ENCODE data around the gene PACRG.

Gene PACRG

DNA sequence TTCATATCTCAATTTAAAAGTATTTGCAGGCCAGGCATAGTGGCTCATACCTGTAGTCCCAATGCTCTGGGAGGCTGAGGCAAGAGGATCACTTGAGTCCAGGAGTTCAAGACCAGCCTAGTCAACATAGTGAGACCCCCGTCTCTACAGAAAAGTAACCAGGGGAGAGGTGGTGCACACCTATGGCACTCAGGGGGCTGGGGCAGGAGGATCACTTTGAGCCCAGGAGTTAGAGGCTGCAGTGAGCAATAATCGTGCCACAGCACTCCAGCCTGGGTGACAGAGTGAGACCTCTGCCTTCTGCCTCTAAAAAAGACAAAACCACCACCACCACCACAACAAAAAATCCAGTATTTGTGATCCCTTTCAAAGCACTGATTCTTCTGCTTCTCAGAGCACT is 501.3 kb downstream of the PACRG start:
- Histone ChIP-seq H2BK5ac (ENCODE audit: low read depth, low read length, poor library complexity) (no peak overlapping the region), H3K9me3 (ENCODE audit: insufficient read depth, low read depth, low read length) (no peaks in the 10 kb centered on the region), H3K18ac (ENCODE audit: low read length) (no peak overlapping the region), H3K4me2 (ENCODE audit: low read length) (no peak overlapping the region), H4K8ac (ENCODE audit: low read depth, low read length) (no peak overlapping the region), H3K4me1 (ENCODE audit: control insufficient read depth in 1 of 2, insufficient read depth in 2 of 2, low read length in 2 of 2) (no peaks in the 10 kb centered on the region), H4K91ac (ENCODE audit: low read depth, low read length) (no peak overlapping the region), H3K36me3 (ENCODE audit: control insufficient read depth in 1 of 2, insufficient read depth in 2 of 2, low read length in 2 of 2) (no peaks in the 10 kb centered on the region), H4K12ac (ENCODE audit: low read depth, low read length) (no peak overlapping the region), H2BK120ac (ENCODE audit: insufficient read depth, low read length, poor library complexity) (no peak overlapping the region), H3K9ac (ENCODE audit: low read length) (no peak overlapping the region), H3K23ac (ENCODE audit: low read length) (no peak overlapping the region), H3K27me3 (ENCODE audit: insufficient read depth, low read length) (no peaks in the 10 kb centered on the region), H3K27ac (ENCODE audit: low read depth, low read length) (no peak overlapping the region), H3K79me2 (ENCODE audit: control insufficient read depth, insufficient read depth, low read length, poor library complexity) (no peaks in the 10 kb centered on the region), H3K4me3 (ENCODE audit: low read depth, low read length) (no peak overlapping the region), H2AFZ (ENCODE audit: insufficient read depth, low read length, poor library complexity) (no peak overlapping the region), H3K4ac (ENCODE audit: low read depth, low read length) (no peak overlapping the region), H2AK5ac (ENCODE audit: low read length) (no peak overlapping the region), H3K14ac (ENCODE audit: low read length) (no peak overlapping the region), H2BK12ac (ENCODE audit: low read length) (no peak overlapping the region), H3K79me1 (ENCODE audit: low read length) (no peaks in the 10 kb centered on the region)
- WGBS (ENCODE audit: extremely low coverage, insufficient coverage, insufficient read length), result no CpG with 5 or more reads among the region's 2 CpGs
- no peak for DNase-seq

DNA sequence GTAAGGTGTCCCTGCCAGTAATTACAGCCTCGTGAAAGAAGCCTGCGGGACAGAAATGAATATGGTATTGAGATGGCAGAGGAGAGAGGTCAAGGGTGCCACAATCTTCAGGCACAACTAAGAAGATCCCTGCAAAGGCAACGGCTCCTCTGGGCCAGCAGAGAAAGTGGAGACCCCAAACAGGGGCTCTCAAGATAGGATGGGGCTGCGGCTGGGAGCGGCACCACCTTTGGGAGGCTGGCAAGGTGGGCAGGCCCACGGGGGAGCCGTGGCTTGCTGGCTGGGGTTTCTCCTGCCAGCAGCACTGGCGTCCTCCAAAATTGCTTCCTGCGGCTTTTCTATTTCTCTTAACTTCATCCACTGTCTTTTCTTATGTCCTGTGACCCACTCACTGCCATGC is 503.1 kb downstream of the PACRG start:
- Histone ChIP-seq H2BK5ac (ENCODE audit: low read depth, low read length, poor library complexity) (no peak overlapping the region), H3K9me3 (ENCODE audit: insufficient read depth, low read depth, low read length) (no peaks in the 10 kb centered on the region), H3K4me3 (ENCODE audit: low read depth, low read length) (no peak overlapping the region), H3K9ac (ENCODE audit: low read length) (no peak overlapping the region), H2BK12ac (ENCODE audit: low read length) (no peak overlapping the region), H4K91ac (ENCODE audit: low read depth, low read length) (no peak overlapping the region), H3K27me3 (ENCODE audit: insufficient read depth, low read length) (no peaks in the 10 kb centered on the region), H4K8ac (ENCODE audit: low read depth, low read length) (no peak overlapping the region), H3K79me2 (ENCODE audit: control insufficient read depth, insufficient read depth, low read length, poor library complexity) (no peaks in the 10 kb centered on the region), H3K23ac (ENCODE audit: low read length) (no peak overlapping the region), H2BK120ac (ENCODE audit: insufficient read depth, low read length, poor library complexity) (no peak overlapping the region), H3K4me2 (ENCODE audit: low read length) (no peak overlapping the region), H3K36me3 (ENCODE audit: control insufficient read depth in 1 of 2, insufficient read depth in 2 of 2, low read length in 2 of 2) (no peaks in the 10 kb centered on the region), H4K12ac (ENCODE audit: low read depth, low read length) (no peak overlapping the region), H2AK5ac (ENCODE audit: low read length) (no peak overlapping the region), H2AFZ (ENCODE audit: insufficient read depth, low read length, poor library complexity) (no peak overlapping the region), H3K4me1 (ENCODE audit: control insufficient read depth in 1 of 2, insufficient read depth in 2 of 2, low read length in 2 of 2) (no peaks in the 10 kb centered on the region), H3K4ac (ENCODE audit: low read depth, low read length) (no peak overlapping the region), H3K14ac (ENCODE audit: low read length) (no peak overlapping the region), H3K27ac (ENCODE audit: low read depth, low read length) (no peak overlapping the region), H3K79me1 (ENCODE audit: low read length) (no peaks in the 10 kb centered on the region), H3K18ac (ENCODE audit: low read length) (no peak overlapping the region)
- no CpG with 5 or more reads among the region's 9 CpGs for WGBS (ENCODE audit: extremely low coverage, insufficient coverage, insufficient read length)
- no peak for DNase-seq

DNA sequence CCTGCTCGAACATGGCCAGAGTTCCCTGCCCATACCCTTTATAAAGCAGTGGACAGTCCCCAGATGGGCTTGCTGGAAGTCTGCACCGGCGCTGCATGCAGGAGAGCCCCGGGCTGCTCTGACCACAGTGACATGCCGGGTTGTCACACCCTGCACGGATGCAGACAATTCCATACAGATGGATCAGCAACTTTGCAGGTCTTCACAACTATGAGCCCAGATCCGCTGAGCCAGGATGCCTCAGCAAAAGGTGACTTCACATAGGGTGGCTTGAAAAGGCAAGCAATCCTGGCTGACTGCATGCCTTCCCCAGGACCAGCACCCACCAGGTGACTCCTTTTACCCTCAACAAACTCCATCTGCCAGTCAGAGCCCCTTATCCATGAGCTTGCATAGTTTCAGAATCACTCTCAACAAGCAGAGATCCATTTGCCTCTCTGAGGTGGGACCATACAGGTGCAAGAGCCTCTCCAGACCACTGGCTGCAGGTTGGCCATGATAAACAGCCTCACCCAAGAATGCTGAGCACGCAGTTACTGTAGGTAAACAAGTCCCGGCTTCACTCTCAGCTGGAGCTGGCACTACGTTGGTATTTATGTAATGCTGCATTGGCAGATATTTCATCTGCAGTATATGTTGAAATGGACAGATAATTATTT is 503.7 kb downstream of the PACRG start:
- no peak overlapping the region for H3K14ac ChIP-seq (ENCODE audit: low read length)
- no peaks in the 10 kb centered on the region for H3K4me1 ChIP-seq (ENCODE audit: control insufficient read depth in 1 of 2, insufficient read depth in 2 of 2, low read length in 2 of 2)
- no peak overlapping the region for H3K4me2 ChIP-seq (ENCODE audit: low read length)
- H4K91ac ChIP-seq (ENCODE audit: low read depth, low read length), result no peak overlapping the region
- no peaks in the 10 kb centered on the region for H3K79me1 ChIP-seq (ENCODE audit: low read length)
- no peak overlapping the region for H2AFZ ChIP-seq (ENCODE audit: insufficient read depth, low read length, poor library complexity)
- no peak overlapping the region for H2BK12ac ChIP-seq (ENCODE audit: low read length)
- no peak overlapping the region for H3K27ac ChIP-seq (ENCODE audit: low read depth, low read length)
- H3K79me2 ChIP-seq (ENCODE audit: control insufficient read depth, insufficient read depth, low read length, poor library complexity), result no peaks in the 10 kb centered on the region
- no peak overlapping the region for H3K4me3 ChIP-seq (ENCODE audit: low read depth, low read length)
- no peak overlapping the region for H4K8ac ChIP-seq (ENCODE audit: low read depth, low read length)
- no peaks in the 10 kb centered on the region for H3K36me3 ChIP-seq (ENCODE audit: control insufficient read depth in 1 of 2, insufficient read depth in 2 of 2, low read length in 2 of 2)
- H3K18ac ChIP-seq (ENCODE audit: low read length), result no peak overlapping the region
- H2BK120ac ChIP-seq (ENCODE audit: insufficient read depth, low read length, poor library complexity), result no peak overlapping the region
- H3K9ac ChIP-seq (ENCODE audit: low read length), result no peak overlapping the region
- H4K12ac ChIP-seq (ENCODE audit: low read depth, low read length), result no peak overlapping the region
- no peak overlapping the region for H2BK5ac ChIP-seq (ENCODE audit: low read depth, low read length, poor library complexity)
- no peak overlapping the region for H3K23ac ChIP-seq (ENCODE audit: low read length)
- no peak overlapping the region for H3K4ac ChIP-seq (ENCODE audit: low read depth, low read length)
- WGBS (ENCODE audit: extremely low coverage, insufficient coverage, insufficient read length), result no CpG with 5 or more reads among the region's 10 CpGs
- peak; percentile 87 to 94 for DNase-seq
- no peak overlapping the region for H2AK5ac ChIP-seq (ENCODE audit: low read length)
- no peaks in the 10 kb centered on the region for H3K9me3 ChIP-seq (ENCODE audit: insufficient read depth, low read depth, low read length)
- H3K27me3 ChIP-seq (ENCODE audit: insufficient read depth, low read length), result no peaks in the 10 kb centered on the region

DNA sequence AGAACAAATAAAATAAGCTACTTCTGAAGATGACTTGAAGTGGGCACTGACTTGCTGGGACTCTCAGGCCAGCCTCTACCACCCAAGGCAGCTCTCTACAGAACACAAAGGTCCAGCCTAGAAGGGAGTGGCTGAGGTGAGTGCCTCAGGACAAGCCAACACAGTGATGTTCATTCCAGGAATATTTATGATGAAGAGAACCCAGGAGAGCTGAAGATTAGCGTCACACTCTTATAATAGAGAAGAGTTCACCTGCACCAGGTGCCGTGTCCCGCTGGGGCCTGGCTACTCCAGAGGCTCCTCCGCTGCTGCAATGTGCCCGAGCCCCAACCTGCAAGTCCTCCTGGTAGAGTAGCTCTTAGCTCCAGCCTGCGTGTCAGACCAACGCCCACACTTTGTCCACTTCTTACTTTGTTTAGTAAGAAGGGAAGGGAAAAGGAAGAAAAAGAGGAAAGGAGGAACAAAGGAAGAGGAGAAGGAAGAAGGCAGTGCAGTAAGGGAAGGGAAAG is 504.3 kb downstream of the PACRG start:
- no peaks in the 10 kb centered on the region for H3K4me1 ChIP-seq (ENCODE audit: control insufficient read depth in 1 of 2, insufficient read depth in 2 of 2, low read length in 2 of 2)
- H3K79me2 ChIP-seq (ENCODE audit: control insufficient read depth, insufficient read depth, low read length, poor library complexity), result no peaks in the 10 kb centered on the region
- no peak overlapping the region for H4K91ac ChIP-seq (ENCODE audit: low read depth, low read length)
- no peak overlapping the region for H4K12ac ChIP-seq (ENCODE audit: low read depth, low read length)
- H3K27ac ChIP-seq (ENCODE audit: low read depth, low read length), result no peak overlapping the region
- no peak overlapping the region for H2BK5ac ChIP-seq (ENCODE audit: low read depth, low read length, poor library complexity)
- no peak overlapping the region for H3K4ac ChIP-seq (ENCODE audit: low read depth, low read length)
- H2AFZ ChIP-seq (ENCODE audit: insufficient read depth, low read length, poor library complexity), result no peak overlapping the region
- H4K8ac ChIP-seq (ENCODE audit: low read depth, low read length), result no peak overlapping the region
- H3K23ac ChIP-seq (ENCODE audit: low read length), result no peak overlapping the region
- no CpG with 5 or more reads among the region's 7 CpGs for WGBS (ENCODE audit: extremely low coverage, insufficient coverage, insufficient read length)
- H2BK12ac ChIP-seq (ENCODE audit: low read length), result no peak overlapping the region
- H2AK5ac ChIP-seq (ENCODE audit: low read length), result no peak overlapping the region
- no peak overlapping the region for H3K4me2 ChIP-seq (ENCODE audit: low read length)
- H3K14ac ChIP-seq (ENCODE audit: low read length), result no peak overlapping the region
- no peak overlapping the region for H3K18ac ChIP-seq (ENCODE audit: low read length)
- H2BK120ac ChIP-seq (ENCODE audit: insufficient read depth, low read length, poor library complexity), result no peak overlapping the region
- H3K4me3 ChIP-seq (ENCODE audit: low read depth, low read length), result no peak overlapping the region
- H3K9ac ChIP-seq (ENCODE audit: low read length), result no peak overlapping the region
- H3K36me3 ChIP-seq (ENCODE audit: control insufficient read depth in 1 of 2, insufficient read depth in 2 of 2, low read length in 2 of 2), result no peaks in the 10 kb centered on the region
- no peaks in the 10 kb centered on the region for H3K27me3 ChIP-seq (ENCODE audit: insufficient read depth, low read length)
- peak; percentile 64 to 78 for DNase-seq
- H3K9me3 ChIP-seq (ENCODE audit: insufficient read depth, low read depth, low read length), result no peaks in the 10 kb centered on the region
- H3K79me1 ChIP-seq (ENCODE audit: low read length), result no peaks in the 10 kb centered on the region
